Urothelium cell line (cell line): ENCODE measurements around the gene LSP1.

Experiments
- DNase-seq: peaks from one replicate; pipeline ENCODE4 v3.0.0; 2011; ENCODE audit warnings: low spot score, mixed read lengths
- FAIRE-seq: peaks from 2 replicates; lab custom pipeline; 2011; peaks lifted over from hg19 to GRCh38; lab: Jason Lieb, UNC

Gene LSP1

DNA sequence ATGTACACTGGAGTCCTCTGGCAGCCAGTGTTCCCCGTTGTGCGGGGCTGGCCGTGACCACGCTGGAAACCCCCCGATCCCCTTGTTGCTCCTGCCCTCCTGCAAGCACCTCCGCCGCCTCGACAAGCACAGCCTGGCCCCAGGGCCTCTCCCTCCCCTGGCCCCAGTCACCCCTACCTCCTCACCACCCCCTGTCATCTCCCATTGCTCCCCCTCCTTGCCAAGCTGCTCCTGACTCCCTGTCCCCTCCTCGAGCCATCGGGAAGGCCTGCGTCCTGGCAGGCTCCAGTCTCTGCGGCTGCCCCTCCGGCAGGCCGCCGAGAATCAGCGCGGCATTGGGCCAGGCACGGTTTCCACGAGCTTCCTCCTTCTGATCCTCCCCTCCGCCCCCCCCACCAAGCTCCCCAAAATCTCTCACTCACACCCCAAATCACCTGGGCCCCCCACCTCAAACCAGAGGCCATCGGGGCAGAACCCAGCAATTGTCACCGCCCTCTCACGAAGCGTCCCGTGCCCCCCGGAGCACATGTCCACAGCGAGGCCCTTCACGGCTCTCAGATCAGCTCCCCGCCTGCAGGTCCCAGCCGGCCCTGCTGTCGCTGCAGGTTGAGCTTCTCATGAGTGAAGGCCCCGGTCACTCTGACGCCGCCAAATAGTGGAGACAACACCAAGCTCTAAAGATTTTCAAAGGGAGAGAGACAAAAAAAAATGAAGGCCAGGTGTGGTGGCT lies 5.7 kb upstream of the LSP1 start:
- no peak for FAIRE-seq
- no peak for DNase-seq

GRCh38 chr11:1847926-1848639 lies 4.8 kb upstream of the LSP1 start:
- no peak for DNase-seq
- FAIRE-seq, result no peak

DNA sequence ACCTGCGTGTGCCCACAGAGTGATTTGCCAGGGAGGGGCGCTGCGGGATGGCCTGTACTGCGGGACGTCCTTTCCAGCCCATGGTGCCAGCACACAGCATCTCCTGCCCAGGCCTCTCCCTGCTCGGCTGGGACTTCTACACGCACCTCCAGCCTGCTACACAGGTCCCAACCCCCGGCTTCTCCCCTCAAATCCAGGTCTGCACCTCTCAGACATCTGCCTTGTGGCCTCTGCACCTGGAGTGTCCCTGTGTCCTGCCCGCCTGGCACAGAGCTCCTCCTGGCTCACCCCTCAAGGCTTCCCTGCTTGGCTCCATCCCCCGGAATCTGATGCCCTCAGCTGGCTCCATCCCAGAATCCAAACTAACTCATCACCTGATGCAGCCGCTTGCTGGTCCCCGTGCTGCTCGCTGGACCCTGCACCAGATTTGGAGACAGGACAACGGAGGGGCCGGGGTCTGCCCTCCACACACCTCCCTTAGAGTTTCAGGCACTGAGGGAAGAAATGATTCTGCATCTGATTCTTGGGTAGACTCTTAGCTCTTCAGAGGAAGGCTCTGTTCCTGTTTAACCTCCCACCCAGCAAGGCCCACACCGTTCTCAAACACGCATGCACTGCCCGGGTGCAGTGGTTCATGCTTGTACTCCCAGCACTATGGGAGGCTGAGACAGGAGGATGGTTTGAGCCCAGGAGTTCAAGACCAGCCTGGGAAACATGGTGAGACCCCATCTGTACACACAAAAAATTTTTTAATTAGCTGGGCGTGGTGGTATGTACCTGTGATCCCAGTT lies 4.0 kb upstream of the LSP1 start:
- FAIRE-seq (no peak), DNase-seq (no peak)

GRCh38 chr11:1851468-1852180 lies 1.3 kb upstream of the LSP1 start:
- no peak for FAIRE-seq
- DNase-seq, result no peak

- DNase-seq (no peak), FAIRE-seq (no peak)
Measured at GRCh38 chr11:1852271-1852876, 510 bp upstream of the LSP1 start.

- DNase-seq (no peak), FAIRE-seq (no peak)
Measured at GRCh38 chr11:1853376-1854131, 670 bp downstream of the LSP1 start.

GRCh38 chr11:1854132-1854948 lies 1.5 kb downstream of the LSP1 start:
- FAIRE-seq, result no peak
- no peak for DNase-seq

DNA sequence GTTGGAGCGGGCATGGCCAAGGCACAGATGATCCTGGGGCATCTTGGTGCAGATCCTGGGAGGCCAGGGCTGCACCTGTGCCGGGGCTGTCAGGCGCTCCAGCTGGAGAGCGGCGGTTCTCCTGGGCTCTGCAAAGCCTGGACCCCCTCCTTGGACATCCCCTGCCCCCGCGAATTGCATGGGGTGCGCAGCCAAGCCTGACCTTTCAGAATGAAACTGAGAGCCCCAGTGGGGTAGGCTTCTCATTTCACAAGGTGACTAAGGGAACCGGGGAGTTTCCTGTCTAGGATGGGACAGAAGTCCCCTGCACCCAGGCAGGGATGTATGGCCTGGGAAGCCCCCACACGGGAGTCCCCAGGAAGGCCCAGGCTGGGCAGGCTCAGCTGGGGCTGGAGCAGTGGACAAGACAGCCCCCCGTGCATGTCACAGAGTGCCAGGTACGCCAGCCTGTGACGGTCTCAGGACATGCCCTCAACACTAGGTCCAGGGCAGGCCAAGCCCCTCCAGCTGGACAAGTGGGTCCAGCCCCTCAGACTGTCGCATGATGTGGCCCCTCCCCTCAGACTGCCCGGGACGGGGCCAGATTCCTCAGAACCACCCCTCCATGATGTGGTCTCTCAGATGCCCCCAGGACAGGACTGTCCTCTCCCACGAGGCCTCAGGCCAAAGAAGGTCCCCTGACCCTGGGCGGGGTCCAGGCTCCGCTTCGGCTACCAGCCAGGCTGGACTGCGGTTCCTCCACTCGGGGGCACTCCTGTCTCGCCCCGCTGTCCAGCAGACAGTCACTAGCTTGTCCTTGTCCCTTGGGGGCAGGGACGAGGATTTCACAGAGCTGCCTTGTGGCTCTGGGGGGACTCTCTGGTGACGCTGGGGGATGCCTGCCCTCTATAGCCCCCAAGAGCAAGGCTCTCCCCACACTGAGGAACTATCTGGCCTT lies 2.3 kb downstream of the LSP1 start:
- no peak for FAIRE-seq
- DNase-seq, result no peak

GRCh38 chr11:1855886-1856265 lies 3.0 kb downstream of the LSP1 start:
- DNase-seq, result no peak
- no peak for FAIRE-seq

- FAIRE-seq, result no peak
- DNase-seq, result no peak
Measured at GRCh38 chr11:1856306-1857005, 3.6 kb downstream of the LSP1 start.

DNA sequence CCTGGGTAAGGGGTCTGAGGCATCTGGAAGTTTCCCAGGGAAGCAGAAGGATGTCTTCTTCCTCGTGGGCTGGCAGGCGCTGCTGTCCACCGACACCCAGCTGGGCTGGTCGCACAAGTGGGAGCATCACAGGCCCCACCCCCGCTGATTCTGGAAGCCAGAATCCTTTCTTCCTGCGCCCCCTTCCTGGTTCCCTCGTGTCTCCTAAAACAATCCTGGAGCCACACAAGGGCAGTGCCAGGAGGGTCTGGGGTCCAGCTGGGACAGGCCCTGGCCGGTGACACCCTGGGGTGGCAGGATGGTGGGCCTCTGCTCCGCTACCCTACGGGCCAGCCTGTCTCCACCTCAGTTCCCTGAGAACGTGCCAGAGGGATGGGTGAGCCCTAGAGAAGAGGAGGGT lies 4.2 kb downstream of the LSP1 start:
- FAIRE-seq (no peak), DNase-seq (no peak)

DNA sequence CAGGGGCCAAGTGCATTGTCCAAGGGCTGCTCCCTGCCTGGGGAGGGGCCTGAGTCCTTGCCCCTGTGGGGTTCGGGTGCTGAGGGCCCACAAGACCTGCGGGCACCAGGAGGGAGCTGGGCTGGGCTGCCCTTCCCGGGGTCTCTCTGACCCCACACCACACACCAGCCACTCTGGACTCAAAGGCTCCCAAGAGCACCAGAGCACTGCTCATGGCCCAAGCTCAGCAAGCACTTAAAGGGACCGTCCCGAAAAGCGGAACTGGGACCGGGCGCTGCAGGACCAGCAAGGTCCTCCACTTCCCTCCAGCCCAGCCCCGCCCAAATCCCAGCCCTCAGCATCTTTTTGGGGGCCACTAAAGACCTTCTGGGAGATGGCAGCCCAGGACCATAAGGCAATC lies 5.3 kb downstream of the LSP1 start:
- FAIRE-seq (no peak), DNase-seq (no peak)

GRCh38 chr11:1858576-1858975 lies 5.7 kb downstream of the LSP1 start:
- no peak for FAIRE-seq
- DNase-seq, result no peak

DNA sequence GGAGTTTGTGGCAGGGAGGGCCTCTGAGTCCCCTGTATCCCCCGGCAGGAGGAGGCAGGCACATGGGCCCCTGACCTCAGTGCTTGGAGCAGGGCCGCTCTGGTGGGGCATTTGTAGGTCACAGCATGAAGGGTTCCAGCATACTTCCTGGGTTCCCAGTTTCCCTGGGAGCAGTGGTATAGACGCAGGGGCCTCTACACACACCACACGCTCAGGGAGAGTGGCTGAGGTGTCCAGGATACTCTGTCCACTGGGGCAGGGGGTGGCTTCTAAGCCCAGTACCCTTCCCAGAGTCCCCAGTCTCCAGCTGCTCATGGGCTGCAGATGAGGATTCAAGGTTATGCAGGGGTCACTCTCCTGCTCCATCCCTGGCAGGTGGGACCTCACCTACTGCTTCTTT lies 6.1 kb downstream of the LSP1 start:
- FAIRE-seq (no peak), DNase-seq (no peak)

- DNase-seq (no peak), FAIRE-seq (no peak)
Measured at GRCh38 chr11:1860108-1860507, 7.2 kb downstream of the LSP1 start.

DNA sequence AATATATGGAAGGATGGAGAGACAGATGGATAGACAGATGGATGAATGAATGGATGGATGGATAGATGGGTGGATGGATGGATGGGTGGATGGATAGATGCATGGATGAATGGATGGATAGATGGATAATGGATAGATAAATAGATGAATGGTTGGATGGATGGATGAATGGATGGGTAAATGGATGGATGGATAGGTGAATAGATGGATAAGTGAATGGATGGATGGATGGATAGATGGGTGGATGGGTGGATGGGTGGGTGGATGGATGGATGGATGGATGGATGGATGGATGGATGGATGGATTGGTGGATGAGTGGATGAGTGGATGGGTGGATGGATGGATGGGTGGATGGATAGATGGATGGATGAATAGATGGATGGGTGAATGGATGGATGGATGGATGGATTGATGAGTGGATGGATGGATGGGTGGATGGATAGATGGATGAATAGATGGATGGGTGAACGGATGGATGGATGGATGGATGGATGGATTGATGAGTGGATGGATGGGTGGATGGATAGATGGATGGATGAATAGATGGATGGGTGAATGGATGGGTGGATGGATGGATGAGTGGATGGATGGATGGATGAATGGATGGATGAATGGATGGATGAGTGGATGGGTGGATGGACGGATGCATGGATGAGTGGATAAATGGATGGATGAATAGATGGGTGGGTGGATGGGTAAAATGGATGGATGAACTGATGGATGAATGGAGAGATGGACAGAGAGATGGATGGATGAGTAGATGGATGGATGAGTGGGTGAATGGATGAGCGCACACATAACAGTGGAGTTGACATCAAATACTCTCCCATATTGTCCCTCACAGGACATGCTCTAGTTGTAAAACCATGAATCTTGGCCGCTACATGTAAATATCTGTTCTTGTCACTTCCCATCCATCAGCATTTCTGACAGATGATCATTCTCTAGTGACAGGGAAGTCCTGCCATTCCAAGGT lies 8.8 kb downstream of the LSP1 start:
- peak; percentile 78 for FAIRE-seq

More for the DNA sequence above, 8.8 kb downstream of the LSP1 start:
- DNase-seq, result no peak
